ENCODE results near the gene RELN.

DNA sequence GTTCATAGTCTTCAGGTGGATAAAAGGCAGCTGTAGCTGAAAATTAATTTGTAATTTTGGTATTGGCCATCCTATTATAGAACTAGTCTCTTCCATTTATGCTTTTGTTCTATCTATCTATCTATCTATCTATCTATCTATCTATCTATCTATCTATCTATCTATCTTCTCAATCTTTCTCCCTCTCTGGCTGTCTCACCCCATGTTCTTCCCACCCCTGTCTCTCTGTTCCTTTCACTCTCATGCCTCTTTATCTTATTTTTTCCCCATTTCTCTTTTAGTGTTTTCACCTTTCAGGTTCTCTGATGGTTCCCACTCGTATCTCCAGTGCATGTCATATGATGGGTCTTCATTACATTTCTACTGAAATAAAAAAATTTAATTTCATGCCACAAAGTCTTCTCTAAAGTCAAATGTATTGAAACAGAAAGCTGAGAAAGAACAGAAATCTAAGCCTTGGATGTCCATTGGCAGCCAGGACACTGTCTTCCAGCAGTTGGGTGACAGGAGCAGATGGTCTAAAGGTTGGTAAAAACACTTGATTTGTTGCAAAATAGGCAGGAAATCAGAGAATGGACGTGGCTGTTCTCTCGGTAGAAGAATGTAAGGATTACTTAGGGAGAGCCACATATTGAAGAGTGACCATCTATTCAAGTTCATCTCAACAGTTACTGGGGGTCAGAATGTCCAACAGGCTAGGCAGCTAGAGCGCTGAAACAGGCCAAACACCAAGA, 127.0 kb downstream of the RELN start:
- TF ChIP-seq, protein P1, sequence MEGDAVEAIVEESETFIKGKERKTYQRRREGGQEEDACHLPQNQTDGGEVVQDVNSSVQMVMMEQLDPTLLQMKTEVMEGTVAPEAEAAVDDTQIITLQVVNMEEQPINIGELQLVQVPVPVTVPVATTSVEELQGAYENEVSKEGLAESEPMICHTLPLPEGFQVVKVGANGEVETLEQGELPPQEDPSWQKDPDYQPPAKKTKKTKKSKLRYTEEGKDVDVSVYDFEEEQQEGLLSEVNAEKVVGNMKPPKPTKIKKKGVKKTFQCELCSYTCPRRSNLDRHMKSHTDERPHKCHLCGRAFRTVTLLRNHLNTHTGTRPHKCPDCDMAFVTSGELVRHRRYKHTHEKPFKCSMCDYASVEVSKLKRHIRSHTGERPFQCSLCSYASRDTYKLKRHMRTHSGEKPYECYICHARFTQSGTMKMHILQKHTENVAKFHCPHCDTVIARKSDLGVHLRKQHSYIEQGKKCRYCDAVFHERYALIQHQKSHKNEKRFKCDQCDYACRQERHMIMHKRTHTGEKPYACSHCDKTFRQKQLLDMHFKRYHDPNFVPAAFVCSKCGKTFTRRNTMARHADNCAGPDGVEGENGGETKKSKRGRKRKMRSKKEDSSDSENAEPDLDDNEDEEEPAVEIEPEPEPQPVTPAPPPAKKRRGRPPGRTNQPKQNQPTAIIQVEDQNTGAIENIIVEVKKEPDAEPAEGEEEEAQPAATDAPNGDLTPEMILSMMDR (IDR thresholded peaks at IDR 0.05 in 8 of 11, conservative IDR thresholded peaks at IDR 0.05 in 3 of 11): no peak
- TF ChIP-seq POLR2A (IDR thresholded peaks at IDR 0.05): no peak
- TF ChIP-seq POLR2AphosphoS5 (IDR thresholded peaks at IDR 0.05): no peak

Measured in spleen (tissue), 7 donors.